Liver (tissue), 9 donors: ENCODE data around the gene LRRN3. TPM values are rescaled to one million over a fixed set of nuclear protein-coding genes. Genes with fewer than 3 reads are reported as not detected.

ENCODE experiments used
- DNase-seq: peaks from one replicate; pipeline ENCODE4 v3.0.0-alpha.2; 2017; ENCODE audit warnings: low spot score
- H3K27ac ChIP-seq, 2 donors: one replicate each; pipeline ENCODE4 v1.7.0; 2013; ENCODE audit warnings: inconsistent platforms in 2 of 2, low read length in 2 of 2, control low read depth in 1 of 2, low read depth in 1 of 2, mild to moderate bottlenecking in 1 of 2
- H3K27me3 ChIP-seq, 4 donors: one replicate each; pipeline versions ENCODE4 v1.6.1 to v1.7.0; 2013; ENCODE audit warnings: low read length in 3 of 4, inconsistent platforms in 1 of 4, mild to moderate bottlenecking in 1 of 4, moderate library complexity in 1 of 4; ENCODE audit not compliant: control insufficient read depth in 4 of 4, insufficient read depth in 4 of 4
- H3K36me3 ChIP-seq, 4 donors: one replicate each; pipeline versions ENCODE4 v1.6.1 to v1.7.0; 2013; ENCODE audit warnings: low read length in 3 of 4, mild to moderate bottlenecking in 3 of 4, low read depth in 1 of 4, moderate library complexity in 1 of 4; ENCODE audit not compliant: control insufficient read depth in 4 of 4, insufficient read depth in 3 of 4
- H3K4me1 ChIP-seq, 4 donors: one replicate each; pipeline versions ENCODE4 v1.6.1 to v1.7.0; 2013; ENCODE audit warnings: low read length in 3 of 4, mild to moderate bottlenecking in 3 of 4, moderate library complexity in 1 of 4; ENCODE audit not compliant: control insufficient read depth in 4 of 4, insufficient read depth in 4 of 4
- H3K4me3 ChIP-seq, 3 donors: one replicate each; pipeline versions ENCODE4 v1.6.1 to v1.7.0; 2013; ENCODE audit warnings: low read length in 3 of 3, control low read depth in 1 of 3, low read depth in 1 of 3, mild to moderate bottlenecking in 1 of 3
- H3K9ac ChIP-seq, 2 donors: one replicate each; pipeline ENCODE4 v1.7.0; 2013; ENCODE audit warnings: low read length in 2 of 2, mild to moderate bottlenecking in 2 of 2, moderate library complexity in 2 of 2, control low read depth in 1 of 2, low read depth in 1 of 2
- H3K9me3 ChIP-seq, 4 donors: one replicate each; pipeline versions ENCODE4 v1.6.1 to v1.7.0; 2013; ENCODE audit warnings: low read length in 3 of 4; ENCODE audit not compliant: control insufficient read depth in 4 of 4
- ATF3 ChIP-seq: IDR thresholded peaks from 2 replicates; pipeline ENCODE4 v1.6.1; 2016; ENCODE audit warnings: antibody characterized with exemption
- CTCF ChIP-seq: fragments of 150-350 bp; IDR thresholded peaks from 2 replicates; pipeline ENCODE4 v1.5.1; 2017; ENCODE audit warnings: improper control_type of control experiment, low read depth, low read length; ENCODE audit not compliant: missing input control
- EGR1 ChIP-seq, 2 donors: IDR thresholded peaks; 2 replicates each; pipeline ENCODE4 v1.6.1; 2016 to 2018; ENCODE audit warnings: antibody characterized with exemption in 2 of 2, low read depth in 2 of 2
- FOXA1 ChIP-seq: IDR thresholded peaks from 2 replicates; pipeline ENCODE4 v1.6.1; 2016; ENCODE audit warnings: antibody characterized with exemption
- FOXA2 ChIP-seq: IDR thresholded peaks from 2 replicates; pipeline ENCODE4 v1.6.1; 2016; ENCODE audit warnings: antibody characterized with exemption
- GABPA ChIP-seq, 2 donors: IDR thresholded peaks in 1 of 2; conservative IDR thresholded peaks in 1 of 2; 2 replicates each; pipeline ENCODE4 v1.6.1; 2016; ENCODE audit warnings: antibody characterized with exemption in 2 of 2, mild to moderate bottlenecking in 1 of 2, moderate library complexity in 1 of 2
- HNF4A ChIP-seq, 2 donors: conservative IDR thresholded peaks; 2 replicates each; pipeline ENCODE4 v1.6.1; 2016; ENCODE audit warnings: antibody characterized with exemption in 2 of 2, mild to moderate bottlenecking in 2 of 2
- HNF4G ChIP-seq: IDR thresholded peaks from 2 replicates; pipeline ENCODE4 v1.6.1; 2016; ENCODE audit warnings: antibody characterized with exemption
- JUND ChIP-seq, 2 donors: IDR thresholded peaks; 2 replicates each; pipeline ENCODE4 v1.6.1; 2016; ENCODE audit warnings: antibody characterized with exemption in 2 of 2
- MAX ChIP-seq: IDR thresholded peaks from 2 replicates; pipeline ENCODE4 v1.6.1; 2016; ENCODE audit warnings: antibody characterized with exemption
- NR2F2 ChIP-seq: IDR thresholded peaks from 2 replicates; pipeline ENCODE4 v1.6.1; 2016; ENCODE audit warnings: antibody characterized with exemption
- REST ChIP-seq: IDR thresholded peaks from 2 replicates; pipeline ENCODE4 v1.6.1; 2016; ENCODE audit warnings: antibody characterized with exemption, mild to moderate bottlenecking
- SP1 ChIP-seq: IDR thresholded peaks from 2 replicates; pipeline ENCODE4 v1.6.1; 2018; ENCODE audit warnings: antibody characterized with exemption, mild to moderate bottlenecking
- TAF1 ChIP-seq: conservative IDR thresholded peaks from 2 replicates; pipeline ENCODE4 v1.6.1; 2016; ENCODE audit warnings: antibody characterized with exemption, mild to moderate bottlenecking
- YY1 ChIP-seq: IDR thresholded peaks from 2 replicates; pipeline ENCODE4 v1.6.1; 2016; ENCODE audit warnings: antibody characterized with exemption, mild to moderate bottlenecking
- ZBTB33 ChIP-seq: IDR thresholded peaks from 2 replicates; pipeline ENCODE4 v1.6.1; 2016; ENCODE audit warnings: antibody characterized with exemption
- WGBS: extraction: QIAGEN DNeasy Blood & Tissue Kit; methylation state at CpG from one replicate; pipeline ENCODE4 v1.1.7; 2013; 5-methylcytosine and 5-hydroxymethylcytosine counted together
- polyA plus RNA-seq, 2 donors: library from polyadenylated mRNA; stranded (reverse) in 1 of 2; unstranded in 1 of 2; fragments of 200-250 nt in 1 of 2; fragments of >200 nt in 1 of 2; fragmentation: Nextera tagmentation in 1 of 2; extraction: Ambion mirVana in 1 of 2; gene quantifications; one replicate each; pipeline versions ENCODE4 v1.2.1 to v1.2.3, GENCODE V29; 2013 to 2015
- total RNA-seq, 2 donors: library from RNA; depleted of rRNA; stranded (reverse); fragments of >200 nt; gene quantifications; one replicate each; pipeline ENCODE4 v1.2.3, GENCODE V29; 2014
- donor health status: healthy.
- donor health status: healthy.
- donor health status: healthy.
- donor health status: healthy.
- donor health status: healthy.

Gene LRRN3
- total and polyA plus RNA-seq, 4 donors = 0.18 to 1.1 (median 0.32) TPM

GRCh38 chr7:111041577-111041976 is 49.4 kb upstream of the LRRN3 start:
- TF ChIP-seq NR2F2 (no peak), YY1 (no peak), MAX (no peak)
- H3K9ac ChIP-seq = no peak overlapping the region
- 94% methylated on average over 2 of the region's 2 CpGs for WGBS
- H3K4me1 ChIP-seq = no peaks in the 10 kb centered on the region
- no peaks in the 10 kb centered on the region for H3K36me3 ChIP-seq
- no peaks in the 10 kb centered on the region for H3K27me3 ChIP-seq
- no peak for DNase-seq
- no peak overlapping the region for H3K27ac ChIP-seq
- H3K4me3 ChIP-seq = no peak overlapping the region
- H3K9me3 ChIP-seq = no peaks in the 10 kb centered on the region

- H3K9me3 ChIP-seq = no peaks in the 10 kb centered on the region
- no peaks in the 10 kb centered on the region for H3K36me3 ChIP-seq
- H3K27me3 ChIP-seq = no peaks in the 10 kb centered on the region
- H3K4me3 ChIP-seq = no peak overlapping the region
- TF ChIP-seq FOXA2 (no peak), EGR1 (IDR thresholded peaks at IDR 0.05; ENCODE audit: low read depth in 2 of 2) (no peak), HNF4G (no peak), SP1 (no peak), CTCF (no peak), MAX (no peak)
- H3K4me1 ChIP-seq = no peaks in the 10 kb centered on the region
- 98% methylated on average over 2 of the region's 2 CpGs for WGBS
- H3K9ac ChIP-seq = no peak overlapping the region
- no peak for DNase-seq
- H3K27ac ChIP-seq = no peak overlapping the region
Measured at GRCh38 chr7:111042842-111043241, 48.1 kb upstream of the LRRN3 start.

GRCh38 chr7:111043561-111043960 is 47.4 kb upstream of the LRRN3 start:
- H3K4me1 ChIP-seq = no peaks in the 10 kb centered on the region
- no peaks in the 10 kb centered on the region for H3K9me3 ChIP-seq
- TF ChIP-seq FOXA2 = no peak
- no peak for TF ChIP-seq HNF4A (conservative IDR thresholded peaks at IDR 0.05)
- no peak for TF ChIP-seq MAX
- no peak for TF ChIP-seq YY1
- no peak for TF ChIP-seq REST
- no peak for TF ChIP-seq CTCF
- TF ChIP-seq ZBTB33 = no peak
- no peak for TF ChIP-seq GABPA (IDR thresholded peaks at IDR 0.05 in 1 of 2, conservative IDR thresholded peaks at IDR 0.05 in 1 of 2)
- no peak for TF ChIP-seq TAF1
- no peak for TF ChIP-seq ATF3
- TF ChIP-seq JUND (IDR thresholded peaks at IDR 0.05) = no peak
- TF ChIP-seq FOXA1 = no peak
- no peak for TF ChIP-seq SP1
- H3K4me3 ChIP-seq = no peak overlapping the region
- no peaks in the 10 kb centered on the region for H3K36me3 ChIP-seq
- no peaks in the 10 kb centered on the region for H3K27me3 ChIP-seq
- no peak overlapping the region for H3K9ac ChIP-seq
- no peak for DNase-seq
- H3K27ac ChIP-seq = no peak overlapping the region
- WGBS = 97% methylated on average over 1 of the region's 1 CpG
